Fibroblast of skin of left biceps (primary cell): Measurements from ENCODE around the gene ZNF799.
A peak's percentile ranks its signal among the peaks of the same experiment; 100 is the strongest.
"Not testable (repeated sequence)": the region's sequence is repeated elsewhere in the genome, so short reads cannot be mapped to it uniquely, and the experiment has no call there.

Experiments
- DNase-seq, 2 experiments: peaks; one replicate each; pipeline ENCODE4 v3.0.0-alpha.2; 2013; ENCODE audit warnings: low read depth in 2 of 2

Gene ZNF799

DNA sequence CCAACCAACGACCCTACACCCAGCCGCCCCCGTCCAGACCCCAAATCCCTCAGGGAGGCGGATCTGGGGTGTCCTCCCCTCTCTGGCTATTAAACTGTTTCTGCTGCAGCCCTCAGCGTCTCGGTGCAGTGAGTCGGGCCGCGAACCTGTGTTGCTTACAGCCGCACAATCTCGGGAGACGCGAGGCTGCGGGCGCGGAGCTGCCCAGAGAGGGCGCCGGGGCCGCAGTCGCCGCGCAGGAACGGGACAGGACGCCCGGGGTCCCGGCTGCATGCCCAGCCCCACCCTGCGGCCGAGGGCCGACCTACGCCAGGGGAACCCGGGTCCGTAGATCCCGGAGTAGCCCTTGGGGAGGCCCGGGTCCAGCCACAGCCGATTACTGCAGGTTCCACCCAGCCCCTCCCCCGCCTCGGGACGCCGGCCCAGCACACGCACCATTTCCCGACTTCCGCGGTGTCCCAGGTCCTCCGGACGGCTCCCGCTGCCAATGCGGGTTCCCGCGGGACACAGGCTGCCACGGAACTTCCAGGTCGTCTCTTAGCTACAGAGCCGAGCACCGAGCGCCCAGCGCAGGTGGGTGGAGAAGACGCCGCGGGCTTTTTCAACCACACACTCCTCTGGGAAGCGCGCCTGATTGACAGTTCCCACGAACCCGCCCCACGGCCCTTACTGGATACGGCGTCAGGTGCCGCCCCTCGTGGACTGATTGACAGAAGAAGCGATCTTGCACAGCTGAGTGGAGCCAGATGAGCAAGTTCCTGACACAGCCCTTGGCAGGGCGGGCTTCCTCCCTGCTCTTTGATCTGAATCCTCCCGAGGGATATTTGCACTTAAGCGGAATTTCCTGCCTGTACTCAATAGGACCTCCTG, at the start of gene ZNF799:
TSS of gene ZNF799 (minus strand) at position 639 of the 870 bp plus-strand sequence. CDS start at position 438, 201 bp downstream.
- peak; percentile 85 for DNase-seq

DNA sequence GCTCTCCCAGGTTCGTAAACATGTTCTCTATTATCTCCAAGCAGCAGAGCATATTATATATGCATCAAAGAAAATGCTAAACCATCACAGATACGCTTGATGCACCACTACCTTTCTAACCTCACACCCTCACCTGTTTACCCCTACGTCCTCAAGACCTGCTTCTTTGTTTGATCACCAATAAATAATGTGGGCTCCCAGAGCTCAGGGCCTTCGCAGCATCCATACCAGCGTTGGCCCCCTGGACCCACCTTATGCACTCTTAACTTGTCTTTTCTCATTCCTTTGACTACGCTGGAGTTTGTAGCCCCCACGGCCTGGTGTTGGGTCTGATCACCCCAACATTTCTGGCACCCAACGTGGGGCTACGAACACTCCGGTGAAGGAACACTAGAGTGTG, 49.8 kb upstream of the ZNF799 start:
- no peak for DNase-seq

DNA sequence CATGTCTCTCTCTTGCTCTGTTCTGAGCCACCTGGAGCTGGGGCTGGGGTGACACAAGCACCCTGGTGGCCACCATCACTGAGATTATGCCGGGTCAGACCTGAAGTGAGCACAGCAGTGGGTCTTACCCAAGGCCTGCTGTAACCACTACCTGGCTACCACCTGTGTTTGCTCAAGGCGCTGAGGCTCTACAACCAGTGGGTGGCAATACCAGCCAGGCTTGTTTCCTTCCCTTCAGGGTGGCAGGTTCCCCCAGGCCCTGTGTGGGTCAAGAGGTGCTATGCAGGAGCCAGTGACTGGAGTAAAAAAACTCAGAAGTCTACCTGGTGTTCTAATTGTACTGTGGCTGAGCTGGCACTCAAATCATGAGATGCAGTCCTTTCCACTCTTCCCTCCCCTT, 47.7 kb upstream of the ZNF799 start:
- no peak for DNase-seq

DNA sequence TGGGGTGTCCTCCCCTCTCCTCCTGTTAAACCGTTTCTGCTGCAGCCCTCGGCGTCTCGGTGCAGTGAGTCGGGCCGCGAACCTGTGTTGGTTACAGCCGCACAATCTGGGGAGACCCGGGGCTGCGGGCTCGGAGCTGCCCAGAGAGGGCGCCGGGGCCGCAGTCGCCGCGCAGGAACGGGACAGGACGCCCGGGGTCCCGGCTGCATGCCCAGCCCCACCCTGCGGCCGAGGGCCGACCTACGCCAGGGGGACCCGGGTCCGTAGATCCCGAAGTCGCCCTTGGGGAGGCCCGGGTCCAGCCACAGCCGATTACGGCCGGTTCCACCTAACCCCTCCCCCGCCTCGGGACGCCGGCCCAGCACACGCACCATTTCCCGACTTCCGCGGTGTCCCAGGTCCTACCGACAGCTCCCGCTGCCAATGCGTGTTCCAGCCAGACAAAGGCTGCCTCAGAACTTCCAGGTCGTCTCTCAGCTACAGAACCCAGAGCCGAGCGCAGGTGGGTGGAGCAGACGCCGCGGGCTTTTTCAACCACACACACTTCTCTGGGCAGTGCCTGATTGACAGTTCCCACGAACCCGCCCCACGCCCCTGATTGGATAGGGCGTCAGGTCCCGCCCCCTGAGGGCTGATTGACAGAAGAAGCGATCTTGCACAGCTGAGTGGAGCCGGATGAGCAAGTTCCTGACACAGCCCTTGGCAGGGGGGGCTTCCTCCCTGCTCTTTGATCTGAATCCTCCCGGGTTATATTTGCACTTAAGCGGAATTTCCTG, 39.7 kb upstream of the ZNF799 start, which contains the start of gene ZNF443:
TSS of gene ZNF443 (minus strand) at position 481 of the 776 bp plus-strand sequence. CDS start at position 374, 107 bp downstream.
- peak; percentile 89 for DNase-seq

DNA sequence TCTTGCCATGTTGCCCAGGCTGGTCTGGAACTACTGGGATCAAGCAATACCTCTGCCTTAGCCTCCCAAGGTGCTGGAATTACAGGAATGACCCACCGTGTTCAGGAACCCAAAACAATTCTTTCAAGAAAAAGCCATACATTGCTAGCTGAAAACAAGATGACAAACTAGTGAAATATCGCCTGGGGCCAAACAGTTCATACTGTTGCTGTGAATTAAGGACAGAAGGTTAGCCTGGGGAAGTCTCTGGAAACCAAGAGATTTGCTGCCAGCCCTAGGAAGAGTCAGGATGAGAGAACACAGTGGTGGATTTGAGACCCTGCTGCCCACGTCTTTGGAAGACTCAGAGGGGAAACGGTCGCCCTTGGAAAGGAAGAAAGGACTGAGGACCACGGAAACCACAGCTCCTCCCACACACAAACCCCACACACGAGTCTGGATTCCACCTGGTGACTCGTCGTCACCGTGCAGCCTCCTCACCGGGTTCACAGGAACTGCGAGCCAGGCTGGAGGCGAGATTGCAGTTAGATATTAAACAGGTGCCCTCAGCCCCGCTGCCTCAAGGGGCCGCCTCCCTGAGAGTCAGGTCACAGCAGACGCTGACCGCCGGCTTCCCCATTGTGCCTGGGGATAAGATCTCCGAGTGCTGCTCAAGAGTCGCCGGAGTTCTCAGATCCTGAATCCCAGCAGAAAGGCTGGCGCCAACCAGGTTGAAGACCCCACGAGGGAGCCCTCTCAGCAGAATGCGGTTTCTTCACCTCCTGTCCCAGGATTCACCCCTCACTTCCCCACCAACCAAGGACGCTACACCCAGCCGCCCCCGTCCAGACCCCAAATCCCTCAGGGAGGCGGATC, 38.8 kb upstream of the ZNF799 start:
- DNase-seq = not testable (repeated sequence)

DNA sequence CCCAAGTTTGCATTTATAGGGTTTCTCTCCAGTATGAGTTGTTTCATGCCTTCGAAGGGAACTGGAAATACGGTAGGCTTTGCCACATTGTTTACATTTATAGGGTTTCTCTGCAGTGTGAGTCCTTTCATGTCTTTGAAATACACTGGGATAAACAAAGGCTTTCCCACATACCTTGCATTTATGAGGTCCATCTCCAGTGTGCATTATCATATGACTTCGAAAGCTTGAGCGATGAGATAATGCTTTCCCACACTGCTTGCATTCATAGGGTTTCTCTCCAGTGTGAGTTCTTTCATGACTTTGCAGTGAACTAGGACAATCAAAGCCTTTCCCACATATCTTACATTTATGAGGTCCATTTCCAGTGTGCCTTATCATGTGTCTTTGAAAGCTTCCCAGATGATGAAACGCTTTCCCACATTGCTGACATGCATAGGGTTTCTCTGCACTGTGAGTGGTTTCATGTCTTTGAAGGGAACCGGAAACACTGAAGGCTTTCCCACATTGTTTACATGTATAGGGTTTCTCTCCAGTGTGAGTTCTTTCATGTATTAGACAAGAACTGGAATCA, 29.7 kb upstream of the ZNF799 start:
- DNase-seq = not testable (repeated sequence)

DNA sequence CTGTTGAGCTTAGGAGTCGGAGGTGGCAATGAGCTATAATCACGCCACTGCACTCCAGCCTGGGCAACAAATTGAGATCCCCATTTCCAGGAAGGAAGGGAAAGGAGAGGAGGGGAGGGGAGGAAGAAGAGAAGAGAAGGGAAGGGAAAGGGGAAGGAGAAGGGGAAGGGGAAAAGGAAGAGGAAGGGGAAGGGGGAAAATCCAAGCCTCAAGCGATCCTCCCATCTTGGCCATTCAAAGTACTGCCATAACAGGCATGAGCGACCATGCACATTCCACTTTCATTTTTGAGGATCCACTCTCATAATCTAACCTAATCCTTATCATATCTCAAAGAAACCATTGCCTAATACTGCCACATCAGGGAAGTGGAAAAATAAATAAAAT, 24.8 kb upstream of the ZNF799 start:
- no peak for DNase-seq

DNA sequence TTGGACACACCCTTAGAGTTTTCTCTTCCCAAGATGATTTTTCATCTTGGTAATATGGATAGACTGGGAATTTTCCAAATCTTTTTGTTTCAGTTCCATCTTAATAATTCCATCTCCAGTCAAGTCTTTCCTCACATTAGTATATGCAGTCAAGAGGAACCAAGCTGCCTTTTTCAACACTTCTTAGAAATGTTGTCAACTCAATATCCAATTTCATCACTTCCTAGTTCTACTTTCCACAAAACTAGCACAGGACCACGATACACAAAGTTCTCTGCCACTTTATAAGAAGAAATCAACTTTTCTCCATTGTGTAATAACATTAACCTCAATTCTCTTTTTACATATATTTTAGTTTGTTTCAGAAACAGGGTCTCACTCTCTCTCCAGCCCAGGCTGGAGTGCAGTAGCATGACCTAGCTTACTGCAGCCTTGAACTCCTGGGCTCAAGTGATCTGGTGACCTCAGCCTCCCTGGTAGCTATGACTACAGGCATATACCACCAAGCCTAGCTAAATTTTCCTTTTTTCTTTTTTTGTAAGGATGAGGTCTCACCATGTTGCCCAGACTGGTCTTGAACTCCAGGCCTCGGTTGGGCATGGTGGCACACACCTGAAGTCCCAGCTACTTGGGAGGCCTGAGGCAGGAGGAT, 24.3 kb upstream of the ZNF799 start:
- no peak for DNase-seq

DNA sequence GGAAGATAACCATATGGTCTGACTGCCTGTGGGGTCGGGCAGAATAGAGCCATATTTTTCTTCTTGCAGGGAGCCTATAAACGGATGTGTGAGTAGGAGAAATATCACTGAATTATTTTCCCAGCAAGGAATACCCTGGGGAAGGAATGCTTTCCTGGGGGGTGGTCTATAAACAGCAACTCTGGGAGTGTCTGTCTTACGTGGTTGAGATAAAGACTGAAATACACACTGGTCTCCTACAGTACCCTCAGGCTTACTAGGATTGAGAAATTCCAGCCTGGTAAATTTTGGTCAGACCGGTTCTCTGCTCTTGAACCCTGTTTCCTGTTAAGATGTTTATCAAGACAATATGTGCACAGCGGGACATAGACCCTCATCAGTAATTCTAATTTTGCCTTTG, 16.2 kb upstream of the ZNF799 start:
- DNase-seq = not testable (repeated sequence)

DNA sequence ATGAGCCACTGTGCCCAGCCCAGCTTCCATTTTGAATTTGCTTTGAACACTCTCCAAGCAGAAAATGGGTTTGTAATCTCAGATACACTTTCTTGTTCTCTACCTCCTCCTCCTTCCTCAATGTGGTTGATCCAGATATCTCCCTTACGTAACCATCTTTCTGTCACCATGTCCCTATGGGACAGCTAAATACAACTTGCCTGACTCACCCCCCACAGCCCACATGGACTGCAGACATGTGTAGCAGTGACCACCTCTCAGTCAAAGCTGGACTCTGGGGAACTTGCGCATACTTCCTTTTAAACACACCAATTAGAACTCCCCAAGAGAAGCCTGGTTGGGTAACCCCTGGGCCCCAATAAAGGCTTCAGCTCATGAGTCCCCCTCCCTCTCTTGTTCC, 10.8 kb upstream of the ZNF799 start:
- DNase-seq = no peak

DNA sequence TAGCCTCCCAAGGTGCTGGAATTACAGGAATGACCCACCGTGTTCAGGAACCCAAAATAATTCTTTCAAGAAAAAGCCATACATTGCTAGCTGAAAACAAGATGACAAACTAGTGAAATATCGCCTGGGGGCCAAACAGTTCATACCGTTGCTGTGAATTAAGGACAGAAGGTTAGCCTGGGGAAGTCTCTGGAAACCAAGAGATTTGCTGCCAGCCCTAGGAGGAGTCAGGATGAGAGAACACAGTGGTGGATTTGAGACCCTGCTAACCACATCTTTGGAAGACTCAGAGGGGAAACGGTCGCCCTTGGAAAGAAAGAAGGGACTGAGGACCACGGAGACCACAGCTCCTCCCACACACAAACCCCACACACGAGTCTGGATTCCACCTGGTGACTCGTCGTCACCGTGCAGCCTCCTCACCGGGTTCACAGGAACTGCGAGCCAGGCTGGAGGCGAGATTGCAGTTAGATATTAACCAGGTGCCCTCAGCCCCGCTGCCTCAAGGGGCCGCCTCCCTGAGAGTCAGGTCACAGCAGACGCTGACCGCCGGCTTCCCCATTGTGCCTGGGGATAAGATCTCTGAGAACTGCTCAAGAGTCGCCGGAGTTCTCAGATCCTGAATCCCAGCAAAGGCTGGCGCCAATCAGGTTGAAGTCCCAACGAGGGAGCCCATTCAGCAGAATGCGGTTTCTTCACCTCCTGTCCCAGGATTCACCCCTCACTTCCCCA, 1.0 kb downstream of the ZNF799 start:
- DNase-seq = not testable (repeated sequence)

DNA sequence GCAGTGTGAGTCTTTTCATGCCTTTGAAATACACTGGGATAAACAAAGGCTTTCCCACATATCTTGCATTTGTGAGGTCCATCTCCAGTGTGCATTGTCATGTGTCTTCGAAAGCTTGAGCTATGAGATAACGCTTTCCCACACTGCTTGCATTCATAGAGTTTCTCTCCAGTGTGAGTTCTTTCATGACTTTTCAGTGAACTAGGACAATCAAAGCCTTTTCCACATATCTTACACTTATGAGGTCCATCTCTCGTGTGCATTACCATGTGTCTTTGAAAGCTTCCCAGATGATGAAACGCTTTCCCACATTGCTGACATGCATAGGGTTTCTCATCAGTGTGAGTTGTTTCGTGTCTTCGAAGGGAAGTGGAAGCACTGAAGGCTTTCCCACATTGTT, 9.9 kb downstream of the ZNF799 start:
- not testable (repeated sequence) for DNase-seq

DNA sequence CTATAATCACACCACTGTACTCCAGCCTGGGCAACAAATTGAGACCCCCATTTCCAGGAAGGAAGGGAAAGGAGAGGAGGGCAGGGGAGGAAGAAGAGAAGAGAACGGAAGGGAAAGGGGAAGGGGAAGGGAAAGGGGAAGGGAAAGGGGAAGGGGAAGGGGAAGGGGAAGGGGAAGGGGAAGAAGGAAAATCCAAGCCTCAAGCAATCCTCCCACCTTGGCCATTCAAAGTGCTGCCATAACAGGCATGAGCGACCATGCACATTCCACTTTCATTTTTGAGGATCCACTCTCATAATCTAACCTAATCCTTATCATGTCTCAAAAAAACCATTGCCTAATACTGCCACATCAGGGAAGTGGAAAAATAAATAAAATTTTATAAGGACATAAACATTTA, 14.7 kb downstream of the ZNF799 start:
- DNase-seq = not testable (repeated sequence)

DNA sequence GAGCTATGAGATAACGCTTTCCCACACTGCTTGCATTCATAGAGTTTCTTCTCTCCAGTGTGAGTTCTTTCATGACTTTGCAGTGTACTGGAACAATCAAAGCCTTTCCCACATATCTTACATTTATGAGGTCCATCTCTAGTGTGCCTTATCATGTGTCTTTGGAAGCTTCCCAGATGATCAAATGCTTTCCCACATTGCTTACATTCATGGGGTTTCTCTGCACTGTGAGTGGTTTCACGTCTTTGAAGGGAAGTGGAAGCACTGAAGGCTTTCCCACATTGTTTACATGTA, 20.7 kb downstream of the ZNF799 start:
- no peak for DNase-seq

DNA sequence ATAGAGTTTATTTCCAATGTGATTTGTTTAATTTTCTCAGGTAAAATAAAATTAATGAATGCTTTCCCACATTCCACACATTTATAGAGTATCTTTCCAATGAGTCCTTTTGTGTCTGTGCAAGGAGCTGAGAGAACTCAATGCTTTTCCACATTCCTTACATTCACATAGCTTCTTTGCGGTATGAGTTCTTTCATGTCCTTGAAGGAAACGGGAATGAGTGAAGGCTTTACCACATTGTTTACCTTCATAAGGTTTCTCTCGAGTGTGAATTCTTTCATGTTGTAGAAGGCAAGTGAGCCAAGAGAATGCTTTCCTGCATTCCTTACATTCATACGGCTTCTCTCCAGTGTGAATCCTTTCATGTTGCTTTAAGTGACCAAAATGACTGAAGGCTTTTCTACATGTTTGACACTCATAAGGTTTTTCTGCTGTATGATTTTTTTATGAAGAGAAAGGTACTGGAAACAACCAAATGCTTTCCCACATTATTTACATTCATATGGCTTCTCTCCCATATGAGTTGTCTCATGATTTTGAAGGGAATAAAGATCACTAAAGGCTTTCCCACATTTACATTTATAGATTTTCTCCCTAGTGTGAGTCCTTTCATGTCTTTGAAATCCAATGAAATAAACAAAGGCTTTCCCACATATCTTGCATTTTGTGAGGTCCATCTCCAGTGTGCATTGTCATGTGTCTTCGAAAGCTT, 21.2 kb downstream of the ZNF799 start:
- no peak for DNase-seq

DNA sequence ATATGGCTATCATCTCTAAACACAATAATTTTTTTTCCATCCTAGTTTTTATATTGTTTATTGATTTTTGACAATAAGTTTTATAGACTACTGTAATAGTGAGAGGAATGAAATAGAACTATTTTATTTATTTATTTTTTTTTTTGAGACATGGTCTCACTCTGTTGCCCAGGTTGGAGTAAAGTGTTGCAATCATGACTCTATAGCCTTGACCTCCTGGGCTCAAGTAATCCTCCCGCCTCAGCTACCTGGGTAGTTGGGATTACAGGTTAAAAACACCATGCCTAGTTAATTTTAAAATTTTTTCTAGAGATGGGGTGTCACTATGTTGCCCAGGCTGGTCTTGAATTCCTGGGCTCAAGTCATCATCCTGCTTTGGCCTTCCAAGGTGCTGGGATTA, 27.0 kb downstream of the ZNF799 start:
- no peak for DNase-seq

DNA sequence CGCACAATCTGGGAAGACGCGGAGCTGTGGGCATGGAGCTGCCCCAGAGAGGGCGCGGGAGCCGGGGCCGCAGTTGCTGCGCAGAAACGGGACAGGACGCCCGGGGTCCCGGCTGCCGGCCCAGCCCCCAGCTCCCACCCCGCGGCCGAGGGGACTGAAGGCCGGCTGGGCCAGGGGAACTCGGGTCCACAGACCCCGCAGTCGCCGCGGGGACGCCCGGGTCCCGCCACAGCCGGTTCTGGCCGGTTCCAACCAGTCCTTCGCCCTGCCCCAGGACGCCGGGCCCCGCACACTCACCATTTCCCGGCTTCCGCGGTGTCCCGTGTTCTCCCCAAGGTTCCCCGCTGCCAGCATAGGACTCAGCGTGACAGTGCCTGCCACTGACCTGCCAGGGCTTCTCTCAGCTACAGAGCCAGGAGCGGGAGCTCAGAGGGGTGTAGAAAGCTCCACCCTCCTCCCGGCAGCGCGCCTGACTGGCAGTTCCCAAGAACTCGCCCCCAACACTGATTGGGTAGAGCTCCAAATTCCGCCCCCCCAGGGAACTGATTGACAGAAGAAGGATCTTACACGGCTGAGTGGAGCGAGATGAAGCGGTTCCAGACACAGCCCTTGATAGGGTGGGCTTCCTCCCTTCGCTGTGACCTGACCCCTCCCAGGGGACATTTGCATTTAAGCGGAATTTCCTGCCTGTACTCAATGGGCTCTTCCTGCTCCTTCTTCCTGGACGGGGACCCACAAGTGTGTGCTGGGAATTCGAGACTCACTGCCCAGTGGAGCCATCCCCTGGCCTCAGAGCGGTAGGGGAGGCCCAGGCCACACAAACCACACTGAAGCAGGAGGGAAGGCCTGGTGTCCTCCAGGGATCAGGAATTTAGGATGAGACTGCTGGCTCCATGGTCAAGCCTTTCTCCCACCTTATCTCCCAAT, 35.6 kb downstream of the ZNF799 start, which contains the start of gene ZNF442:
TSS of gene ZNF442 (minus strand) at position 448 of the 927 bp plus-strand sequence. CDS start 2,052 bp downstream, outside the sequence.
- peak; percentile 82 to 83 for DNase-seq
